Renal pelvis (tissue), 4 donors: Measurements from ENCODE around the gene NFATC2. TPM values are rescaled to one million over a fixed set of nuclear protein-coding genes. Genes with fewer than 3 reads are reported as not detected.
"Not testable (repeated sequence)": the region's sequence is repeated elsewhere in the genome, so short reads cannot be mapped to it uniquely, and the experiment has no call there.

Experiments used
- DNase-seq: peaks from one replicate; pipeline ENCODE4 v3.0.0-alpha.2; 2013
- polyA plus RNA-seq, 3 donors: library from polyadenylated mRNA; unstranded; fragments of 120-200 nt; gene quantifications; one replicate each; pipeline ENCODE4 v1.2.1, GENCODE V29; 2013; ENCODE audit not compliant: insufficient read length in 3 of 3

NFATC2 gene
- polyA plus RNA-seq, 3 donors = 1.6 to 1.7 (median 1.7) TPM

DNA sequence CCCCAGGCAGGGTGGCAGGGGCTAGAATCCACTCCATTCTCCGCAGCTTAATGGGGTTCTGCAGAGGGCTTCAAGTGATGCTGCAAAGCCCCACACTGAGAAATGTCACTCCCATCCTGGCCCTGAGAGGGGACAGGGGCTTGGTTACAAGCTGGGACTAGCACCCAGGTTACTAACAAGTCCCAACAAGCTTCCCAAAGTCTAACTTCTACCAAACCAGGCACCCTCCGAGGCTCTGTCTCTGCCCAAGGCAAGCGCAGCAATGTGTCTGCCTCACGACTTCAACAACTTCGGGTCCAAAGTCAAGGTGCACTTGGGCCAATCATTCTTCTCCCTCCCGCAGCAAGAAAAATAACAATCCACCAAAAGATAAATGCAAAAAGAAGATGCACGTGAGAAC lies 45.6 kb downstream of the NFATC2 start:
- DNase-seq = no peak

DNA sequence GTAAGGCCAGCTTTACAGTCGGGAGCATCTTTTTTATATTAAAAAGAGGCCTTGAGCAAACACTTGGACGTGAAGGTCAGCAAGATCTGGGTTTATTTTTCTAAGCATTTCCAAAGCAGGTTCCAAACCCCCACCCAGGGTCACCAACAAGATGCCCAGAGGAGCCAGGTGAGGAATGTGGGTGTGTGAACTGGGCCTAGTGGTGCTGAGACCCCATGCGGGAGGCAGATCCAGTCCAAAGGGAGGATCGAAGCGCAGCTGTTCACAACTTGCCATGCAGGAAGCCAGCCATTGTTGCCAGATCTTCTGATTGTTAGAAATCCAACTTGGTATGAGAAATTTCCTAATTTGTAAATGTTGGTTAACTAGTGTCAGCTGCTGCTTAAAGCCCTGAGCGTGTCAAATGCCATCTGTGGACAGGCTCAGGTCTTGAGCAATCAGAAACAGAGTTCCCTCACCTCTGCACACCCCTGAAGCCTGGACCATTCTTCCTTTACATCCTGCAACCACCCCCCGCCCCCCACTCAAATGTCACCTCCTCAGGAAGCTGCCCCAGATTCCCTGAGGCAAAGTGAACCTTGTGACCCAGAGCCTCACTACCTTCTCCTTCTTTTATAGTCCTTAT lies 46.5 kb downstream of the NFATC2 start:
- DNase-seq = no peak

DNA sequence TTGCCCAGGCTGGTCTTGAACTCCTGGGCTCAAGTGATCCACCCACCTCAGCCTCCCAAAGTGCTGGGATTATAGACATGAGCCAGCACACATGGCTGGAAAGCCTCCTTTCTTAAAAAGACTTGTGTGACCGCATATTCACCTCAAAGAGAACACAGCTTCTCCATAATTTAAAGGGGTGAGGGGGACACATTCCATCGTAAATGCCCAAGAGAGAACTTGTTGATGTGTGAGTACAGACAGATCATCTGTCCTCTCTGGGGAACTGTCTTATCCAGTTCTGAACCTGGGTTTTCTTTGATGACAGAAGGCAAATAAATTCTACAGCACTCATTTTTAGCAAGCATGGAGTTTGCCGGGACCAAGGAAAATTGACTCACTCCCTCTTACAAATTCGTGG lies 47.2 kb downstream of the NFATC2 start:
- no peak for DNase-seq

DNA sequence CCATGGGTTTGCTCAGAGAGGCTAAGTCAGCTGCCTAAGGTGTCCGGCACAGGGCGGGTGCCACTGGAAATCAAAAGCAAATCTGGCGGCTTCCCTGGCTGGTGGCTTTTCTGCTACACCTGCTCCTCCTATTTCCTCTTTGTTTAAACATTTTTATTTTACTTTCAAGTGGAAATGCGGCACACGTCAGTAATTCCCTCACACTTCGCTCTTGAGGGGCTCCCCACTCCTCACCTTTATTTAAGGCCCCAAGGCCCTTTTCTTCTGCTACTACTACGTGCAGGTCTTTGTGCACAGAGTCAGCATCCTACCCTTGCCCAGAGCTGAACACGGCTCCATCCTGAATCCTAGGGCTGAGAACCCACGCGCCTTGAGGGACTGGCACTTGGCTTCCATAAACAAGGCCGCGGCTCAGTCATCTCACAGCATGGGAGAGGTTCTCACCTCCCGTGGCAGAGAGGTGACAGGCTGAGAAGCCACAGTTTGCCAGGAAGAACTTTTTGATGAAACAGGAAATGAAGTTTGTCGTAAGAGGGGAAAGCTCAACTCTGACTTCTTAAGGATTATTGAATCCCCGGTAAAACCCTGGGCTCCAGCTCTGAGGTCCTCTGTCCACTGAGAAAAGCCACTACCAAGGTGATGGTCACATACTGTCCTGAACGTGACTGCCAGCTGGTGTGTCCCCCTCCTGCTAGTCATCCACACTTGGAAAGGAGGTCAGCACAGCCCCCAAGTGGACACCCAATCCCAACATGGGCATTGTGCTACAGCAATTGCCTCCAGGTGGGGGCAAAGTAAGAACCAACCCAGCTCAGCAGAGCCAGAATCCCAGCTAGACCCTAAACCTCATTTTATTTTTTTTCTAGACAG lies 48.0 kb downstream of the NFATC2 start:
- no peak for DNase-seq

DNA sequence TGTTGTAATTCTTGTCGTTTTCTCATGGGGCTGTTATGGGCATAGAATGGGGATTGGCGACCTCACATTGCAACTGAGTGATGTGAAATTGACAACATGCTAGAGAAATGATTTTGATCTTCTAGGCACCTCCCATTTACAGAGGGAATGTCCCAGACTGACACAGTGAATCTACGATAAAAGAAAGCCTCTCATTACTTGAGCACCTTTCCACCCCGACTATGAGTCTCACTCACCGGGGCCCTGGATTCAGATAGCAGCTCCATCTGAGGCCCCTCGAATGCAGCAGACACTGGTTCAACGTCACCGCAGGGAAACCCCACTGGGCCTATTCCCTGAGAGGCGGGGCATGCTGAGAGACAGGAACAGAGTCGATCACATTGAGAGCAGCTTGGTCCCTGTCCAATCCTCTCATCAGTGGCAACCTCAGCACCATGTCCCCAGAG lies 49.1 kb downstream of the NFATC2 start:
- DNase-seq = no peak

DNA sequence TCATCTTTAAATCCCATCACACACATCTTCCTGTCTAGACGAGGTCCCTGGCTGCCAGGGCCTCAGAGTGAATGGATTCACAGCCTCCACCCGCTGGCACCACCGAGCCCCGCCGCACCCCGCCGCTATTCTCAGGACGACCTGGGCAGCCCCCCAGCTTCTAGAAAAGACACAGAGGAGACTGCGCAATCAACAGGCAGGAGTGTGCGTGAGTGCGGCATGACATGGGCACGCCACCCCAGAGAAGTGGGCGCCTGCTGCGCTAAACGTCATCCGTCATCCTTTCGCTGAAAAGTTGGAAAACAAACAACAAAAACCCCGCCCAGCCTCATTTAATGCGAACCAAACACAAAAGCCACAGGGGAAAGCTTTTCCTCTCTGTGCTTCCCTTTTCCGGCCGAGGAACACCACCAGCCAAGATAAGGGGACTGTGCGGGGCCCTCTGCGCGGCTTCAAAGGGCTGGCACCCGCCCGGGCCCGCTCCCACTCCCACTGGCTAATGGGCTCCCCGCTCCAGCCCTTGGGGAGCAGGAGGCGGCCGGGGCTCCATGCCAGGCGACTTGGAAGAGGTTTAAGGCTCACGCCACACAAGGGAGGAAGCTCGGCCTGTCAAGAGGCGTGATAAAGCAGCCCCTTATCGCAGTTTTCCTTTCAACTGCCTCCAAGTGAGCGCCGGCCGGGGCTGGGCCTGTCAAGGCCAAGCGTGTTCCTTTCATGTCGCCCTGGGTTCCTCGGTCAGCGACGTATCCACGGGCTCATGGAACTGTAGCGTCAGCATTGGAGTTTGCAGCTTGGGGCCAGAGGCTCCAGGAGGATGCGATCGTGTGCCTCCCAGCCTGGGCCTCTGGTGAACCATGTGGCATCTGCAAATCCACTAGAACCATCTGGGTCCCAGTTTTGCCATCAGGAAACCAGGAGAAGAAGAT lies 50.1 kb downstream of the NFATC2 start:
- peak; percentile 53 for DNase-seq

DNA sequence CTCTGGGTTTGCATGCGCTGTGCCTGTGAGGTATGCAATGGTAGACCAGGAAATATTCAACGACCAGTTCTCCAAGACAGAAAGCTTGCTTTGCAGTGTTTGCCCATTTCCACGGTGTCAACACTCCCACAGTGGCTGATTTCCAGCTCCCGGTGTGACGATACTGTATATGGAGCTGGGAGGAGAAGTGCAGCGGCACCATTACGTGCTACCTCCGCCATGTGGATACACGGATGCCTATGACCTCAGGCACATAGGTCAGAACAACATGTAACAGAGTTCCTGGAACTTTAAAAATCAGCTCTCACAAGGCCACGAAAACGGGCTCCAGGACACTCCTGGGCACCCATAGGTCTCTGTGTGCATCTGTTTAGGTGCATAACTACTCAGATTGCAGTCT lies 51.1 kb downstream of the NFATC2 start:
- DNase-seq = no peak

DNA sequence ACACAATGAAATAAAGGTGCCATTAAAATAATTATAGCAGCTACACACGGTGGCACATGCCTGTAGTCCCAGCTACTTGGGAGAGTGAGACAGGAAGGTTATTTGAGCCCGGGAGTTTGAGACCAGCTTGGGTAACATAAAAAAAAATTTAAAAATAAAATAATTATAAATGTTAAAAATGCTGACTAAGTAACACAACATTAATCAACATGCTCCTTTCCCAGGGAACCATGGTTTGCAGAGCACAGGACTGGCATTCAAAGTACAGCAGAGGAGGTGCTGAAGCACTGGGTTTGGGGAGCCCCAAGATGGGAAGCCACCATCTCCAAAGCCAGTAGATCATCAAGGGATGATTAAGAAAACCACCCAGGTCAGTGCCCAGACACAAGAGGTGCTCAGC lies 51.9 kb downstream of the NFATC2 start:
- DNase-seq = no peak

DNA sequence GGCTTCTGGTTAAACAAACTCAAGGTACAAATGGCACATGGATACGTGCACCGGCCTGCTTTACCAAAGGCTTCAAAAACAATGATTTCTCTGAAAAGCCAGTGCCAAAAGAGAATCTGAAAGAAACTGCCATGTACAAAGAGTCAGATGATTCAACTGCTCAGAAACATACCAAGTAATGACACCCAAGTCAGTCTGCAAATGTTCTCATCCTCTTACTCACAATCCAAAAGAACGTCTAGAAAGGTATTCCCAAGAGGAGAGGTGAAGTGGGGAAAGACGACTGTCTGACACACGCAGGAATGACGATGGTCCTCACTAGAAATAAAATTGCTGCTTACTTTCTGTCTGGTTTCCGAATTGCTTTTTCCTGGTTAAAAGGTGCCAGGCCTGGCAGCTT lies 52.9 kb downstream of the NFATC2 start:
- no peak for DNase-seq

DNA sequence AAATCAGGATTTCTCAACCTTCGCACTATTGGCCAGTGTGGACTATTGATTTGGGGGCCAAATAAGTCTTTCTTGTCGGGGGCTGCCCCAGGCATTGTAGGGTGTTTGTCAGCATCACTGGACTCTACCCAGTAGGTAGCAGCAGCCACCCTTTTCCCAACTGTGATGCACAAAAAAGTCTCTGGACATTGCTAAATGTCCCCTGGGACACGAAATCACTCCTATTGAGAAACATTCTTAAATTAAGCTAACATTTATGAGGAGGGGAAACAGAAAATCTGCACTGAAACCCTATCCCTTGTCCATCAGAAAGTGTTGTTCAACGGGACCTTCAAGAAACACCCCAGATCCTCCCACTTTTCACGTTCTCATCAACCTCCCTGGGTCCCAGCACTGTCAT lies 54.2 kb downstream of the NFATC2 start:
- no peak for DNase-seq

DNA sequence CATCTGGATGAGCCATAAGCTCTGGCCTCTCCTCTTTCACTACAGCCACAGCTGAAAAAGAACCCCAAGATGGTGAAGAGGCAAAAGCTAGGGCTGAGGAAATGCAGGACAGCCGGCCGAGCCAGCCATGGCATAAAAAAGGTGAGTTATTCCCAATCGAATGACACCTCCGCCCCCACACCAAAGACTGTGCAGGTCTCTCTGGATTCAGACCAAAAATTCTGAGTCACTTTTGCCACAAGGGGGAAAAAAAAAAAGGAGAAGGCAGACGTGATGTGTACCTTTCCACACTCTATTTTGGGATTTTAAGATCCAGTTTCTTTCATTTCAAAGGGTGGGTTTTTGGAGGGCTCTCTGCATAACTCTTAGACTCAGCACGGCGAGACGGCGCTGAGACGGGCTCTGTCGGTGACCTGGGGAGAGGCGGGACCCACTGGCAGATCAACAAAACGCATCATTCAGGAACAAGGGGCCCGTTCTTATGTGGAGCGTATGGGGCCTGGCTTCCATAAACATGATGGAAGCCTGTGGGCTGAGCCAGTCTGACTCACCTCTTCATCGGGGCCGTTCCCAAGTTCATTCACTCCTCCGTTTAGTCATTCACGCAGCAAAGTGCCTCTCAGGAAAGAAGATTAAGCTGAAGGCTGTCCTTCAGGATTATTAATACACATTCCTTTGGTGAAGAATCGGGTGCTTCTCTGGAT lies 54.8 kb downstream of the NFATC2 start:
- DNase-seq = no peak

DNA sequence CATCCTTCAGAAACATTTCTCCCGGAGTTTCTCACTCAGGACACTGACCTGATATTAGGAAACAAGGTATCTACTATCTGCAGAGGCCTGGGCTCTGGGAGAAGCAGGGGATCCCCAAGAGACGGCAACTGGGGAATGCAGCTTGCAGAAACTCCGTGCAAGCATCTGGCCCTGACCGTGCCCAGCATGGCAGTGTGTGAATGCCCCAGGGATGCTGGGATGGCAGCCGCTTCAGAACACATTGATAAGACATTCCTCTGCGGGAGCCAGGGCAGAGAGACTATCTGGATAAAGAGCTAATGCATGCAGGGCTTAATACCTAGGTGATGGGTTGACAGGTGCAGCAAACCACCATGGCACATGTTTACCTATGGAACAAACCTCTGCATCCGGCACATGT lies 55.4 kb downstream of the NFATC2 start:
- no peak for DNase-seq

DNA sequence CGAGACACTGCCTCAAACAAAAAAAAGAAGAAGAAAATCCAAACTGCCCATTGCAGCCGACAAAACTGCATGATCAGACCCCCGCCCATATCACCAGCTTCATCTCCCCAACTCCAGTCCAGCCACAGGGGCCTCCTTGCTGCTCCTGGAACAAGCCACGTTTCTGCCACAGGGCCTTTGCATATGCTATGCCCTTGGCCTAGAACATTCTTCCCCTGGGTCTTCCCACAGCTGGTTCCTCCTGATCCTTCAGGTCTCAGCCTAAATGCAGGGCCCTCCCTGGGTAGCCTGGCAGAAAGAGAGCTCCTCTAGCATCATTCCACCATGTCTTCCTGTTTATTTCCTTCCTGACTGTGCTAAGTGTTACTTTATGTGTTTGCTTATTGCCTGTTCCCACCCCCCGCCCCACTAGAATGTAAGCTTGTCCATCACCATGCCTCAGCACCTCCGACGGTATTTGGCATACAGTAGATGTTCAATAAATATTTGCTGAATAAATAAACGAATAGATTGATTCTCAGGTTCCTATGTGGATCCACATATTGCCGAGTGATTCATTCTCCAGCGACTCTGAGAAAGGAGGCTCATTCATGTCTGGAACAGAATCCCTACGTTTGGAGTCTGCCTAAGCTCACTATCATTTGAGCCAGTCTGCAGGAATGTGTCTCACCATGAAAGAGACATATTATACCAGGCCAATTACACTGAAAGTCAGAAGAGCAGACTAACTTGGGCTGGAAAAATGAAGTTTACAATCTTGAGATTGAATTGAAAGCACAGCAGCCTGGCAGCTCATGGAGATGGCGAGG lies 56.1 kb downstream of the NFATC2 start:
- DNase-seq = no peak

DNA sequence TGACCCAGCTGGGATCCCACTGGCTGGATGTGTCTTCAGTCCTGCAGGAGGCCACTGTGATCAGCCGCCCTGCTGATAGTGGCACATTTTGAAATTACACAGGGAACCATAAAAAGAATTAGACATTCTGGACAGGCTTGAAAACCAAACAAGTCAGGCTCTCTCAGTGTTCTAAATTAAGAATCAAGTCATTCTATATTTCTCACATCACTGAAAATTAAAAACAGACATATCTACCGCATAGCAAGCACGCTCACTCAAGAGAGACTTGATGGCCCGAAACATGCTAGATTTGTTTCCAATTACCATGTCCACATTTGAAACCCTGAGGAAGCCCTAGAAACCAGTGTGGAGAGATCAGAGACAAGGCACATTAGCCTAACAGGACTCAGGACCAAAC lies 57.7 kb downstream of the NFATC2 start:
- no peak for DNase-seq

DNA sequence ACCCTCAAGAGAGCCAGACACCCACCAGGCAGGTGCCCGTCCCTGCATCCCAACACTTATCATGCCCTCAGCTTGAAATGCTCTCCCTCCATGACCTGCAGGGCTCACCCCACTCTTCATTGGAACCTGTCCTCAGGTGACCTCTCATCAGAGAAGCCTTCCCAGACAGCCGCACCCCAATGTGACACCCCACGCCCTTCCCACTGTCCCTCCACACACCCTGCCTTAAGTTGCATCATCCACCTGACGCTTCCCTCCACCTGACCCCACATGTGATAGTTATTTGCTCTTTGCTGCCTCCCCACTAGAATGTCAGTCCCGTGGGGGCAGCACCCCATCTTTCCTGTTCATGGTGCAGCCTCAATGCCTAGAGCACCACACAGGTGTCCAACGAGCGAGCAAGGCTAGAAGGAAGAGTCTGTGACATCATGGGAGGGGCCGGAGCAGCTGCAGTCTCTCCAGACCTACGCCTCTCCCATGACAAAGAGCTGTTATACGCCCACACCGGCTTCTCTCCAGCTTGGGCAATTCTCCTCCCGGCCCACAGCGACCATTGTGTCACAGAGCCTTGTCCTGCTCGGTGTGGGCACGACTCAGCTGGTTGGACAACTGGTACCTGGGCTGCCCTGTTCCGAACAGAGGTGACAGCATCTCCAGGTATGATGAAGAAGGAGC lies 58.2 kb downstream of the NFATC2 start:
- DNase-seq = no peak

DNA sequence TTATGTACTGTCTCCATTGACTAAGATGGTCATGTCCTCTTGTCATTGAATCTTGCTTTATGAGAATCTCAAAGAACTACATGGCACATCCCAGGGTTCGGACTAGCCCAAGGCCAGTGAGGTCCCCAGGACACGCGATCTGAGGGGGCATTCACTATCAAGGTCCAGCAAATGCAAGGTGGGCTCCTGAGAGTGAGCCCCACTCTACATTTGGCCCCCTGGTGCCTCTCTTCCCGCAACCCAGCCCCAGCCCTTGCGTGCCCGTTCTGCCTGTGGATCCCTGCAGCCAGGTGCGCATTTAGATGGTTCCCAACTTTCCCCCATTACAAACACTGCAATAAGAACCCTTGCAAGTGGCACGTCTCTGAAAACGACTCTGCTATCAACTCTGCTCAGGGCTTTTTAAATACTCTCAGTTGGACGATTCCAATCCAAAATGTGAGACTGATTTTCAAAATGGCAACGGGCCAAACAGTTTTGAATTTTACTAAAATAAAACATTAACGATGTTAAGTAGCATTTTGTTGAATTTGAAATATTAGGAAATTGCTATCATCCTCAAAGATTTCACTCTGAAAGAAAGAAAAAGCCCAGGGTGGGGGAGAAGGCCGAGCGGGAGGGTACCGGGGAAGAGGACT lies 59.6 kb downstream of the NFATC2 start:
- no peak for DNase-seq

DNA sequence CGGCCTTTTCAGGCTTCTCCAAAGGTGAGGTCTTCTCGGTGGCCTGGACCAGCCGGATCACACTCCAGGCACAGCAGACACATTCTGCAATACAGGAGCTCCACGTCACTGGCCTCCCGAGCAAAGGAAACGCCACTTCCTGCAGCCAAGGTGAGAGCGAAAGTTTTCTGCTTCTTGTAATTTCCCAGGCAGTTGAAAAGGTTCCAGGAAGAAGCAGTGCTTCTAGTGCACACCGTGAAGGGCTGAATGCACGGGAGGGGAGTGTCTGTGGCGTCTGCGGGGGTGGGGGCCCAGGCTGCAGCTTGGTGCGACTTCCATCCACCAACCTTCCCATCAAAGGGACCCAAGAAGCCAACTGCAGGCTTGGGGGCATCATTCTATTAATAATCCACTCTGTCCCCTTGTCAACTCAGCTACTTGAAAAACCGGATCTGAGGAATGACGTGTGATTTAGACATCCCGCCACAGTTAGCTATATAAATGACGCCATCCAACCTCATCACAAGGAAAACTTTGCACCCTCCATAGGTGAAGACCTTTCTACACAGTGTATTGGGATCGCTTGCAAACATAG lies 61.1 kb downstream of the NFATC2 start:
- DNase-seq = no peak

DNA sequence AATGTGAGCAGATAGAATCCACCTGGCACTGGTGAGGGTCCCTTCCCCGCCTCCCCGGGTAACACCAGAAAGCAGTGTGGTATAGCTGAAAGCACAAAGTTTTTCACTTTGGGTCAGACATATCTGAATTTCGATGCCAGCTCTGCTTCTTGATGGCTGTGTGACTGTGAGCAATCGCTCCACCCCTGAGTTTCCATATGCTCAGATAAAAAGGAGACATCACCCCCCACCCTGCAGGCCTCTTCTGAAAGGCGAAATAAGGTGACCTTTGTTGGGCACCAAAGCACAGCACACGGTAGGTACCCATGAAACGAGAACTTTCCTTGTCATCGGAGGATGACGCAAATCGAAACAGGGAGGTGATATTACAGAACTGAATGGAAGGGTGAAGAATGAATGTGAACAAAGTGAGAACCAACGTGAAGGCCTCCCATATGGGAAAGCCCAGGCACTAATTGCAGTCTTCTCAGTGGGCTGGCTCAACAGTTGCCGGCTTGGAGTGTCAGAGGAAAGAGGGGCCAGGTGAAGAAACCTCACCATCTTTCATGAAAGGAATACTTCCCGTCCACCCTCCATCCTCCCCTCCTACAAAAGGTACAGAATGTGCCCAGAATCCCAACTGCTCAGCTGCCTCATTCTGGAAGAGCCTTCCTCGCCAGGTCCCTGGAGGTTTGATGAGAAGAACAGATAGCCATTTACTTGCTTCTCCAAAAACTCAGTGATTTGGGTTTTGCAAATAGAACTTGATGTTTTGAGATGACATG lies 61.8 kb downstream of the NFATC2 start:
- DNase-seq = no peak

DNA sequence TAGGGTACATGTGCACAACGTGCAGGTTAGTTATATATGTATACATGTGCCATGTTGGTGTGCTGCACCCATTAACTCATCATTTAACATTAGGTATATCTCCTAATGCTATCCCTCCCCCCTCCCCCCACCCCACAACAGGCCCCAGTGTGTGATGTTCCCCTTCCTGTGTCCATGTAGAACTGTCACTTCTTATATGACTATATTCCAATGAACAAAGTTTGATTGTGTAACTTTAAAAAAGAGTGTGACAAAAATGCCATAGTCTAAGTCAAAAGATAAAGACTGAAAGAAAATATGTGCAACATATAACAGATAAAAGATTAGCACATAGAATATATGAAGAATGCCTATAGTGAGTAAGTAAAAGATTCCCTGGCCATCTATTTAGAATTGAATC lies 66.4 kb downstream of the NFATC2 start:
- DNase-seq = not testable (repeated sequence)
